Measurements from ENCODE around the gene NBEAL2. TPM values are rescaled to one million over a fixed set of nuclear protein-coding genes. Genes with fewer than 3 reads are reported as not detected.
A peak's percentile ranks its signal among the peaks of the same experiment; 100 is the strongest.

The NBEAL2 gene
- total and polyA plus RNA-seq, 2 of the 8 experiments (the other 6 are each of a cell fraction or from before 2014, with no cell fraction given) = 27.3 to 46.9 TPM

- 80% methylated on average over 7 of the region's 7 CpGs; no CpG with 5 or more reads in 1 of the 2 experiments for WGBS, 2 experiments (ENCODE audit: extremely low coverage in 1 of 2, insufficient coverage in 1 of 2, insufficient read length in 1 of 2, insufficient replicate concordance in 2 of 2, low coverage in 1 of 2, low lambda C conversion rate in 2 of 2, missing lambda C conversion rate in 1 of 2)
- ChIA-PET CTCF (ENCODE audit: partially characterized antibody) (interaction anchor here (0.8 to 2.7 kb wide), 7 partner anchors 9 to 52 kb away, joined by 3 to 7 read pairs (median 3); no protein-coding TSS in a partner anchor), POLR2A (ENCODE audit: partially characterized antibody) (interaction anchor here (1.1 to 2.3 kb wide), 3 partner anchors 9 to 33 kb away, joined by 3 to 6 read pairs (median 3); partner anchors contain the start of genes CCDC12 and NBEAL2)
- Histone ChIP-seq H3K79me1 (ENCODE audit: low read depth, low read length) (peaks cover 49% of the 10 kb centered on the region), H2BK12ac (ENCODE audit: low read depth, low read length) (no peak overlapping the region), H2BK5ac (ENCODE audit: low read depth, low read length) (no peak overlapping the region), H4K91ac (replicated peaks; ENCODE audit: insufficient read length, low read length) (no peak overlapping the region), H3K4ac (replicated peaks; ENCODE audit: insufficient read length, low read depth, low read length) (no peak overlapping the region), H4K8ac (ENCODE audit: extremely low read depth, insufficient read depth, low read length) (peak overlapping the region; percentile 52; the same call in 1 of the 2 replicates), H3K56ac (replicated peaks; ENCODE audit: insufficient read length, low read depth, low read length) (no peak overlapping the region), H2BK15ac (ENCODE audit: low read length) (no peak overlapping the region), H3K27me3 (replicated peaks in 1 of 4; ENCODE audit: control insufficient read depth in 3 of 4, extremely low read depth in 1 of 4, insufficient read depth in 3 of 4, low read length in 3 of 4) (no peaks in the 10 kb centered on the region), H3K36me3 (ENCODE audit: control insufficient read depth in 2 of 4, insufficient read depth in 4 of 4, low read length in 3 of 4) (no peaks in the 10 kb centered on the region; a peak in 1 of 8 replicates), H3K14ac (ENCODE audit: insufficient read length) (no peak overlapping the region), H3K79me2 (ENCODE audit: control insufficient read depth in 1 of 2, insufficient read depth in 2 of 2, low read length in 2 of 2) (peaks cover 15 to 96% of the 10 kb centered on the region in 2 experiments), H3K4me2 (ENCODE audit: insufficient read depth in 1 of 2, low read depth in 2 of 2, low read length in 2 of 2) (no peak overlapping the region), H3K9ac (replicated peaks in 1 of 4; ENCODE audit: extremely low read depth in 1 of 4, low read depth in 3 of 4, low read length in 3 of 4) (no peak overlapping the region), H3K4me1 (replicated peaks in 1 of 4; ENCODE audit: control insufficient read depth in 3 of 4, insufficient read depth in 4 of 4, low read length in 3 of 4) (peaks cover 5 to 17% (median 12%) of the 10 kb centered on the region in 4 experiments), H3K27ac (ENCODE audit: low read depth, low read length) (no peak overlapping the region), H2AFZ (ENCODE audit: low read length) (no peak overlapping the region), H4K5ac (ENCODE audit: insufficient read length, low read depth, low read length) (no peak overlapping the region), H2BK20ac (ENCODE audit: low read length) (no peak overlapping the region), H2AK5ac (ENCODE audit: low read depth, low read length) (no peak overlapping the region), H3K4me3 (ENCODE audit: extremely low read depth in 1 of 4, insufficient read depth in 2 of 4, low read depth in 3 of 4, low read length in 4 of 4) (no peak overlapping the region), H3K23me2 (ENCODE audit: low read depth, low read length) (no peaks in the 10 kb centered on the region; the same call in 1 of the 2 replicates), H2BK120ac (replicated peaks; ENCODE audit: low read depth, low read length) (no peak overlapping the region), H3K23ac (ENCODE audit: insufficient read length) (no peak overlapping the region), H3K18ac (ENCODE audit: extremely low read depth, low read length) (no peak overlapping the region), H3K9me3 (ENCODE audit: insufficient read depth in 2 of 2, low read depth in 1 of 2, low read length in 1 of 2) (no peaks in the 10 kb centered on the region), H4K20me1 (replicated peaks in 1 of 2; ENCODE audit: control insufficient read depth in 1 of 2, insufficient read depth in 2 of 2, low read length in 2 of 2) (peaks cover 54 to 56% of the 10 kb centered on the region in 2 experiments)
- TF ChIP-seq USF2 (IDR thresholded peaks at IDR 0.05; ENCODE audit: low read length) (no peak), TCF12 (IDR thresholded peaks at IDR 0.05; ENCODE audit: low read depth, low read length) (no peak), BRCA1 (IDR thresholded peaks at IDR 0.05; ENCODE audit: low read depth, low read length) (no peak), CHD2 (IDR thresholded peaks at IDR 0.05; ENCODE audit: low read length) (no peak)
- TF ChIP-seq, protein P1, sequence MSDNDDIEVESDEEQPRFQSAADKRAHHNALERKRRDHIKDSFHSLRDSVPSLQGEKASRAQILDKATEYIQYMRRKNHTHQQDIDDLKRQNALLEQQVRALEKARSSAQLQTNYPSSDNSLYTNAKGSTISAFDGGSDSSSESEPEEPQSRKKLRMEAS (IDR thresholded peaks at IDR 0.05) = no peak
- FAIRE-seq = no peak
- no peak for DNase-seq (ENCODE audit: low read depth in 1 of 2, low spot score in 2 of 2)
Measured at GRCh38 chr3:46946856-46947545, 32.5 kb upstream of the NBEAL2 start.
